ENCODE measurements around the gene ZMIZ1.

Gene ZMIZ1

GRCh38 chr10:79269443-79269842, 200.7 kb downstream of the ZMIZ1 start:
- Histone ChIP-seq H3K36me3 (ENCODE audit: insufficient read depth, low read length) (peaks cover 65% of the 10 kb centered on the region; the same call in 1 of the 2 replicates), H3K9ac (ENCODE audit: low read depth, low read length, poor library complexity, severe bottlenecking) (no peak overlapping the region), H3F3A (ENCODE audit: low read depth) (no peaks in the 10 kb centered on the region), H3K27me3 (ENCODE audit: insufficient read depth, low read length, poor library complexity, severe bottlenecking) (no peaks in the 10 kb centered on the region), H3K9me2 (replicated peaks; ENCODE audit: low read depth, low read length) (no peaks in the 10 kb centered on the region), H3K4me2 (ENCODE audit: low read depth, low read length, poor library complexity, severe bottlenecking) (no peak overlapping the region), H4K20me1 (ENCODE audit: insufficient read depth, low read length, poor library complexity, severe bottlenecking) (peaks cover 25% of the 10 kb centered on the region), H3K4me1 (ENCODE audit: insufficient read depth, low read length, poor library complexity, severe bottlenecking) (peaks cover 33% of the 10 kb centered on the region), H3K79me2 (ENCODE audit: insufficient read depth, low read length) (peaks cover 57% of the 10 kb centered on the region; the same call in 1 of the 2 replicates), H2AFZ (ENCODE audit: low read length) (no peak overlapping the region), H3K4me3 (ENCODE audit: low read length, poor library complexity, severe bottlenecking) (no peak overlapping the region), H3K9me3 (ENCODE audit: insufficient read depth, low read depth, low read length) (no peaks in the 10 kb centered on the region)
- TF ChIP-seq EZH2phosphoT487 (IDR thresholded peaks at IDR 0.05; ENCODE audit: borderline replicate concordance) (no peak), CTCF (conservative IDR thresholded peaks at IDR 0.05; ENCODE audit: low read length) (no peak)

GRCh38 chr10:79269969-79270368, 201.2 kb downstream of the ZMIZ1 start:
- peaks cover 30% of the 10 kb centered on the region for H3K4me1 ChIP-seq (ENCODE audit: insufficient read depth, low read length, poor library complexity, severe bottlenecking)
- peaks cover 67% of the 10 kb centered on the region; the same call in 1 of the 2 replicates for H3K36me3 ChIP-seq (ENCODE audit: insufficient read depth, low read length)
- no peaks in the 10 kb centered on the region for H3K9me2 ChIP-seq (replicated peaks; ENCODE audit: low read depth, low read length)
- H4K20me1 ChIP-seq (ENCODE audit: insufficient read depth, low read length, poor library complexity, severe bottlenecking), result peaks cover 29% of the 10 kb centered on the region
- no peak overlapping the region for H3K4me2 ChIP-seq (ENCODE audit: low read depth, low read length, poor library complexity, severe bottlenecking)
- TF ChIP-seq EZH2phosphoT487 (IDR thresholded peaks at IDR 0.05; ENCODE audit: borderline replicate concordance) (no peak), CTCF (conservative IDR thresholded peaks at IDR 0.05; ENCODE audit: low read length) (no peak)
- no peak overlapping the region for H3K9ac ChIP-seq (ENCODE audit: low read depth, low read length, poor library complexity, severe bottlenecking)
- no peaks in the 10 kb centered on the region for H3K27me3 ChIP-seq (ENCODE audit: insufficient read depth, low read length, poor library complexity, severe bottlenecking)
- no peaks in the 10 kb centered on the region for H3F3A ChIP-seq (ENCODE audit: low read depth)
- no peak overlapping the region for H3K4me3 ChIP-seq (ENCODE audit: low read length, poor library complexity, severe bottlenecking)
- no peak overlapping the region for H2AFZ ChIP-seq (ENCODE audit: low read length)
- peaks cover 57% of the 10 kb centered on the region; the same call in 1 of the 2 replicates for H3K79me2 ChIP-seq (ENCODE audit: insufficient read depth, low read length)
- H3K9me3 ChIP-seq (ENCODE audit: insufficient read depth, low read depth, low read length), result no peaks in the 10 kb centered on the region

- no peaks in the 10 kb centered on the region for H3K9me2 ChIP-seq (replicated peaks; ENCODE audit: low read depth, low read length)
- H3K27me3 ChIP-seq (ENCODE audit: insufficient read depth, low read length, poor library complexity, severe bottlenecking), result no peaks in the 10 kb centered on the region
- H2AFZ ChIP-seq (ENCODE audit: low read length), result no peak overlapping the region
- TF ChIP-seq EZH2phosphoT487 (IDR thresholded peaks at IDR 0.05; ENCODE audit: borderline replicate concordance) (no peak), CTCF (conservative IDR thresholded peaks at IDR 0.05; ENCODE audit: low read length) (no peak)
- peaks cover 29% of the 10 kb centered on the region for H4K20me1 ChIP-seq (ENCODE audit: insufficient read depth, low read length, poor library complexity, severe bottlenecking)
- H3F3A ChIP-seq (ENCODE audit: low read depth), result no peaks in the 10 kb centered on the region
- H3K4me3 ChIP-seq (ENCODE audit: low read length, poor library complexity, severe bottlenecking), result no peak overlapping the region
- no peak overlapping the region for H3K4me2 ChIP-seq (ENCODE audit: low read depth, low read length, poor library complexity, severe bottlenecking)
- no peaks in the 10 kb centered on the region for H3K9me3 ChIP-seq (ENCODE audit: insufficient read depth, low read depth, low read length)
- H3K4me1 ChIP-seq (ENCODE audit: insufficient read depth, low read length, poor library complexity, severe bottlenecking), result peaks cover 23% of the 10 kb centered on the region
- no peak overlapping the region for H3K9ac ChIP-seq (ENCODE audit: low read depth, low read length, poor library complexity, severe bottlenecking)
- H3K36me3 ChIP-seq (ENCODE audit: insufficient read depth, low read length), result peaks cover 74% of the 10 kb centered on the region; the same call in 1 of the 2 replicates
- peaks cover 61% of the 10 kb centered on the region; the same call in 1 of the 2 replicates for H3K79me2 ChIP-seq (ENCODE audit: insufficient read depth, low read length)
These were observed 201.9 kb downstream of the ZMIZ1 start for GRCh38 chr10:79270466-79271246.

Measured in Loucy (cell line).